Measurements from ENCODE around the gene TCF3. TPM values are rescaled to one million over a fixed set of nuclear protein-coding genes. Genes with fewer than 3 reads are reported as not detected.

TCF3 gene
- total RNA-seq, 1 donor from 2014 or later, result 153 TPM

DNA sequence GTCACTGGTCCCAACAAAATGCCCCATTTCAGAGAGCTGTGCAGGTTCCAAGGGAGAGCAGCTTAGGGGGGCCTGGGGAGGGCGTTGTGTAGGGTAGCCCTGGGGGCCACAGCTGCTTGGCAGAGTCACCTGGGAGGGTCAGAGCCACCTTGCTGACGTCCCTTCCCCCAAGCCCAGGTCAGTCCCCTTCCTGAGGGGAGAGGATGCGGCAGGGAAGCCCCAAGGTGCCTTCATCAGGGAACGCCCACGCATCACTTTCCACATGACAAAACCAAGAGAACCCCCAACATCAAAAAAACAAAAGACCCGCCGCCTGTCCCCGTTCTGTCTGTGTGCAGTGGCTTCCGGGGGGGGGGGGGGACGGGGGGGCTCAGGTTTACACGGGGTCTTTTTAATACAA, 41.8 kb downstream of the TCF3 start:
- TF ChIP-seq, protein P1, sequence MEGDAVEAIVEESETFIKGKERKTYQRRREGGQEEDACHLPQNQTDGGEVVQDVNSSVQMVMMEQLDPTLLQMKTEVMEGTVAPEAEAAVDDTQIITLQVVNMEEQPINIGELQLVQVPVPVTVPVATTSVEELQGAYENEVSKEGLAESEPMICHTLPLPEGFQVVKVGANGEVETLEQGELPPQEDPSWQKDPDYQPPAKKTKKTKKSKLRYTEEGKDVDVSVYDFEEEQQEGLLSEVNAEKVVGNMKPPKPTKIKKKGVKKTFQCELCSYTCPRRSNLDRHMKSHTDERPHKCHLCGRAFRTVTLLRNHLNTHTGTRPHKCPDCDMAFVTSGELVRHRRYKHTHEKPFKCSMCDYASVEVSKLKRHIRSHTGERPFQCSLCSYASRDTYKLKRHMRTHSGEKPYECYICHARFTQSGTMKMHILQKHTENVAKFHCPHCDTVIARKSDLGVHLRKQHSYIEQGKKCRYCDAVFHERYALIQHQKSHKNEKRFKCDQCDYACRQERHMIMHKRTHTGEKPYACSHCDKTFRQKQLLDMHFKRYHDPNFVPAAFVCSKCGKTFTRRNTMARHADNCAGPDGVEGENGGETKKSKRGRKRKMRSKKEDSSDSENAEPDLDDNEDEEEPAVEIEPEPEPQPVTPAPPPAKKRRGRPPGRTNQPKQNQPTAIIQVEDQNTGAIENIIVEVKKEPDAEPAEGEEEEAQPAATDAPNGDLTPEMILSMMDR (IDR thresholded peaks at IDR 0.05), result no peak

GRCh38 chr19:1609680-1610474, 42.5 kb downstream of the TCF3 start:
- Mint-ChIP-seq H3K36me3 (ENCODE audit: low read depth) (peaks cover 10% of the 10 kb centered on the region), H3K4me3 (ENCODE audit: unreplicated experiment) (no peak overlapping the region), H3K9me3 (ENCODE audit: low read depth) (no peaks in the 10 kb centered on the region), H3K4me1 (ENCODE audit: low read depth) (peaks cover 10% of the 10 kb centered on the region), H3K27me3 (ENCODE audit: low read depth) (no peaks in the 10 kb centered on the region), H3K27ac (ENCODE audit: unreplicated experiment) (no peak overlapping the region)
- DNase-seq (ENCODE audit: low spot score), result no peak
- TF ChIP-seq, protein P1 (IDR thresholded peaks at IDR 0.05), result no peak

More for the DNA sequence above, 41.8 kb downstream of the TCF3 start:
- Mint-ChIP-seq H3K36me3 (ENCODE audit: low read depth) (peaks cover 14% of the 10 kb centered on the region), H3K4me3 (ENCODE audit: unreplicated experiment) (no peak overlapping the region), H3K27me3 (ENCODE audit: low read depth) (no peaks in the 10 kb centered on the region), H3K9me3 (ENCODE audit: low read depth) (no peaks in the 10 kb centered on the region), H3K4me1 (ENCODE audit: low read depth) (peaks cover 10% of the 10 kb centered on the region), H3K27ac (ENCODE audit: unreplicated experiment) (no peak overlapping the region)
- DNase-seq (ENCODE audit: low spot score), result no peak

DNA sequence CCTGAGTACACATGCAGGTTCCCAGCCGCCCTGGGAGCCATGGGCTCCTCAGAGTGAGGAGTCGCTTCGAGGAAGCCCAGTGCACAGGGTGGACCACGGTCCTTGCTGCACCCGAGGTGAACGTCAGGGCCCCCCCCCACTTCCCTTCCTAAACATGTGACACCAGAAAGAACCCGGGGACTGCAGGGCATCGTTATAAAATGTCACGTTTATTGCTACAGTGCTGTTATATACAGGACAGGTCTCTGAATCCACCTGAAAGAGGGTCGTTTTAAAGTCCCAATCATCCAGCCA, 43.4 kb downstream of the TCF3 start:
- peaks cover 18% of the 10 kb centered on the region for H3K4me1 Mint-ChIP-seq (ENCODE audit: low read depth)
- DNase-seq (ENCODE audit: low spot score), result no peak
- H3K27me3 Mint-ChIP-seq (ENCODE audit: low read depth), result no peaks in the 10 kb centered on the region
- peaks cover 7% of the 10 kb centered on the region for H3K36me3 Mint-ChIP-seq (ENCODE audit: low read depth)
- no peak overlapping the region for H3K4me3 Mint-ChIP-seq (ENCODE audit: unreplicated experiment)
- H3K27ac Mint-ChIP-seq (ENCODE audit: unreplicated experiment), result no peak overlapping the region
- TF ChIP-seq, protein P1 (IDR thresholded peaks at IDR 0.05), result no peak
- no peaks in the 10 kb centered on the region for H3K9me3 Mint-ChIP-seq (ENCODE audit: low read depth)

- H3K4me3 Mint-ChIP-seq (ENCODE audit: unreplicated experiment), result no peak overlapping the region
- TF ChIP-seq, protein P1 (IDR thresholded peaks at IDR 0.05), result no peak
- peaks cover 7% of the 10 kb centered on the region for H3K36me3 Mint-ChIP-seq (ENCODE audit: low read depth)
- H3K4me1 Mint-ChIP-seq (ENCODE audit: low read depth), result peaks cover 22% of the 10 kb centered on the region
- no peaks in the 10 kb centered on the region for H3K27me3 Mint-ChIP-seq (ENCODE audit: low read depth)
- no peaks in the 10 kb centered on the region for H3K9me3 Mint-ChIP-seq (ENCODE audit: low read depth)
- H3K27ac Mint-ChIP-seq (ENCODE audit: unreplicated experiment), result peak overlapping the region; percentile 32
- DNase-seq (ENCODE audit: low spot score), result no peak
These were observed 43.9 kb downstream of the TCF3 start for GRCh38 chr19:1608359-1609102.

GRCh38 chr19:1606138-1606651, 46.2 kb downstream of the TCF3 start:
- no peak for DNase-seq (ENCODE audit: low spot score)
- H3K36me3 Mint-ChIP-seq (ENCODE audit: low read depth), result peaks cover 3% of the 10 kb centered on the region
- H3K9me3 Mint-ChIP-seq (ENCODE audit: low read depth), result no peaks in the 10 kb centered on the region
- no peaks in the 10 kb centered on the region for H3K27me3 Mint-ChIP-seq (ENCODE audit: low read depth)
- H3K4me1 Mint-ChIP-seq (ENCODE audit: low read depth), result peaks cover 28% of the 10 kb centered on the region
- peak overlapping the region; percentile 92 for H3K4me3 Mint-ChIP-seq (ENCODE audit: unreplicated experiment)
- TF ChIP-seq, protein P1 (IDR thresholded peaks at IDR 0.05), result no peak
- peak overlapping the region; percentile 100 for H3K27ac Mint-ChIP-seq (ENCODE audit: unreplicated experiment)

Measured in chondrocyte (in vitro differentiated cells).